ENCODE data around the gene MAPK10.

GRCh38 chr4:86398187-86398586 is 38.3 kb upstream of the MAPK10 start:
- TF ChIP-seq CTCF (IDR thresholded peaks at IDR 0.05) = no peak
- TF ChIP-seq POLR2A (IDR thresholded peaks at IDR 0.05) = no peak
